ENCODE measurements around the gene CSGALNACT2.

Gene CSGALNACT2

DNA sequence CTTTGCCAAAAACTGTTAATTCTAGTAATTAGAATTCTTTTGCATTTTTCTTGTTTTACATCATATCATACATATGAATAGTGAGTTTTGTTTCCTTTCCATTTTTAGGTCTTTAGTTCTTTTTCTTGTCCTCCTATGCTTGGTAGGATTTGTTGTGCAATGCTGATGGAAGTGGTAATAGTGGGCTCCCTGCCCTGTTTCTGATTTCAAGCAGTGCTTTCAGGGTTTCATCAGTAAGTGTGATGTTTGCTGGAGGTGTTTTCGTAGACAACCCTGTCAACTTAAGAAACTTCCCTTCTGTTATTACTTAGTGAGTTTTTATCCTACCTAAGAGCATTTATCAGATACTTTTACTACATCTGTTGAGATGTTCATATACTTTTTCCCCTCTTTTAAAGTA lies 50.5 kb downstream of the CSGALNACT2 start:
- DNase-seq, result no peak

GRCh38 chr10:43190289-43190688 lies 52.0 kb downstream of the CSGALNACT2 start:
- no peak for DNase-seq

DNA sequence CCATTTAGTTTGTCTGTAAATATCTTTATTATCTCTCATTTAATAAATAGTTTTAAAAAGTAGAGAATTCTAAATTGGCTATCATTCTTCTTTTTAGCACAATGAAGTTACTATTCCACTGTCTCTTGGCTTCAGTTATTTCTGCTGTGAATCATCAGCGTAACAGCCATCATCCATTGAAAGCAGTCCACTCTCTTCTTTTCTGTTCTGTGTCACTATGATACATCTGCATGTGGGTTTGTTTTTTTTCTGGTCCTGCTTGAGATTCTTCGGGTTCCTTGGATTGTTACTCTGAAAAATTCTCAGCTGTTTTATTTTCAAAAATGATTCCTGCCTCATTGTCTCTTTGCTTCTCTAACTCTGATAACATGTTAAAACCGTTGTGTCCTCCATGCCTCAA lies 52.5 kb downstream of the CSGALNACT2 start:
- DNase-seq, result no peak

GRCh38 chr10:43192884-43193283 lies 54.6 kb downstream of the CSGALNACT2 start:
- no peak for DNase-seq

- DNase-seq, result no peak
These were observed 55.3 kb downstream of the CSGALNACT2 start for GRCh38 chr10:43193496-43194080.

DNA sequence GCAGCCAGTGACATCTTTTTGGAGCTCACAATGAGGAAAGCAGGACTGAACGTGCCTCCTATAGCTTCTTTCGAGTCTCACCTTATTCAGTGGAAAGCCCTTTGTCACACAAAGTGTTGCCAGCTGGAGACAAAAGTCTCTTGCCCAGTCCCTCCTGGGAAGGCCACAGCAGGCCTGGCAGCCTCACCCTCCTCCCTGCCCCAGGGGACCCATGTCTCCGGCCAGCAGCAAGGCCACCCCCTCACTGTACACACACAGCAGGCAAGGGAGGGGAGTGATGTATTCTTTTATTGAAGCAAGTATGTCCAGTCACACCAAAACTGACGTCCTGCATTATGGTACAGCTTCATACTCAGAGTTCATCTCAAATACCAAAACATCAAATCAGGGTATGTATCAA lies 56.0 kb downstream of the CSGALNACT2 start:
- no peak for DNase-seq

DNA sequence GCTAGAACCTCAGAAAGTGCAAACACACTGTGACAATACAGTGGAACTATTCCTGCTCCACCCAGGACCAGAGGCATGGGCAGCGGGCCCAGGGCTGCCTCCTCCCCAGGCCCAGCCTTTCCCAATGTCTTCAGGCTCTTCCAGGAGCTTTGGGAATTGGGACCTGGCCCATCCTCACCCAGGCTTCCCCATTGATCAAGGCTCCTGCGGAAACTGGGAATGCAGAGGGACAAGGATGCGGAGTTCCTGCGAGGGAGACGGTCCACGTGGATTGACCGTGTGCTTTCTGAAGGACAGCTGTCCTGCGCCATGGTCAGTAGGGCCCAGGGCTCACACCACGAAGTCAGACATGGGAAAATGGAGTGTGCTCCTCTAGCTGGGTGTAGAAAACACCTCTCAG lies 56.6 kb downstream of the CSGALNACT2 start:
- no peak for DNase-seq

- no peak for DNase-seq
These were observed 57.3 kb downstream of the CSGALNACT2 start for GRCh38 chr10:43195557-43195956.

DNA sequence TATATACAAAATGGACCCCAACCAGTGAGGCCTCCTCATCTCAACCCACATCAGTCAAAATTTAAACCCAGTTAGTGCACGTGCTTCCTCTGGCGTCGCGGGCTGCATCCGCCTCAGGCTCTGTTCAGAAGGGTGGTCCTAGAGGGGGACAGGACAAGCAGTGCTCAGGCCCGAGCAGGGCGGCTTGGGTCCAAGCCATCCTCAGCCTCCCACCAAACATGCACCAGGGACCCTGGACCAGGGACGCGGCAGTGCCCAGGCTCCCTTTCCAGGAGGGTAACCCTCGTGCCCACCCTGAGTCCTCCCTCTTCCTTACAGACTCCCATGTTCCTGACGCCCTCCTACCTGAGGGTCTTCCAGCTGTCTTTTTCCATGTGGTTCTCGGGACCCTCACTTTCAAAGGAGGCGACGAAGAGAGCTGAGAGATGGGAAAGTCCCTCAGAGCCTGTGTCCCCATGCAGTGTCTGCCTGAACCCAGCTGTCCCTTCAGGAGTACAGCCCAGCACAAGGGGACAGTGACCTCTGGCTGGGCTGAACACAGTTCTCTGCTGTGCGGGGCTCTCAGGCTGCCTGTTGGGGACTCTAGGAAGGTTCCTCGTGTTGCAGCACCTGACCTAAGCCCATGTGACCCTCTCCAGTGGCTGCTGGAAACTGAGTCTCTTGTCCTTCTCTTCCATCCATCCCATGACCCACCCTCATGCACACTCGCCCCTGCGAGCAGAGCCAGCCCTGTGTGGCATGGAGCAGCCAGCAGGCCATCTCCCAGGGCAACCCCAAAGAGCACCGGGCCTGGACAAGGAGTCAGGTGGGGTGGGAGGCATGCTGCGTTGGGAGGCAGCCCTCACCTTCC lies 58.1 kb downstream of the CSGALNACT2 start:
- no peak for DNase-seq

DNA sequence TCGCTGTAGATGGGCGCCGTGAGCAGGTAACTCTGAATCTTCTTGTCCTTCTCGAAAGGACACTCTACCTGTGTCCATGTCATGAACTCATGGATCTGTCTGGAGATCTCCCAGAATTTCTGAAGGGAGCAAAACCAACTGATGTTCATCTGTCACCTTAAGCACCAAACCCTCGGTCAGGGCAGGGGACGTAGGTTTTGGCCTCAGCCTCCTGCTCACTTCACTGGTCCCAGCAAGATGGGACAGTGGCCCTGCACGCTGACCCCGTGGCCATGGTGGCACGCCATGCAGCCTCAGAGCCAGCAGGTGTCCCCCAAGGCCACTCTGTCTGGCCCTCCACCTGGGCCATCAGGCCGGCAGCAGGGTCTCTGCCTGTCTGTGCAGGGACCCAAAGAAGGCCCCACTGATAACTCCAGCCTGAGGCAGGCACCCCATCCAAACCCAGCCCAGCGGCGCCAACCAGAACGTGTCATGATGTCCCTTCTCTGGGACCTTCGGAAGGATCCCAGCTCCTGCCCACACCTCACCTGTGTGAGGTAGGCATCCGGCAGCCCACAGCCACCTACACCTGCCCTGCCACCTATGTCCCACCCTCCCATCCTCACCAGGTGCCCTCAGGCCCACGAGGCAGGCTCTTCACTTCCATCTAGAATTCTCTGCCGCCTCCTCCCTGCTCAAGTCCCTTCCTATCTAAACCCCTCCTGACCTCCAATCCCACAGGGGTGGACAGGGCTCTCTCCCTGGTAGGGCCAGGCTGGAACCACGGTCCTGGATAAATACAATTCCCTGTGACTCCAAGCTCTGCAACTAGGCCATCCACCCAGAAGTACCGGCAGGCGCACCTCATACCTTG lies 59.0 kb downstream of the CSGALNACT2 start:
- DNase-seq, result no peak

GRCh38 chr10:43197834-43198681 lies 59.8 kb downstream of the CSGALNACT2 start:
- DNase-seq, result no peak

DNA sequence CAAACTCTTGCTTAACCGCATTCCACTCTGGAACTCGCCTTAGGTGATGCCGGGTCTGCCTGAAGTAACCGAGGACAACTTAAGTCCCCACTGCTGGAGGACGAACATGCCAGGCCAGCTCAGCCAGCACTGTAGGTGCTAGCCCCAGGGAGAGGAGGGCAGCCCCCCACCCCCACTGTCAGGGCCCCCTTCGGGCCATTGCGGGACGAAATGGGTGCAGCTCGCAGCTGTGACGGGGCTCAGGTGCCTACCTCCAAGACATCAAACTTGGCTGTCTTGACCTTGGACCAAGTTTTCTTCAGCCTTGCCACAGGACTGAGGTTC lies 60.4 kb downstream of the CSGALNACT2 start:
- DNase-seq, result no peak

DNA sequence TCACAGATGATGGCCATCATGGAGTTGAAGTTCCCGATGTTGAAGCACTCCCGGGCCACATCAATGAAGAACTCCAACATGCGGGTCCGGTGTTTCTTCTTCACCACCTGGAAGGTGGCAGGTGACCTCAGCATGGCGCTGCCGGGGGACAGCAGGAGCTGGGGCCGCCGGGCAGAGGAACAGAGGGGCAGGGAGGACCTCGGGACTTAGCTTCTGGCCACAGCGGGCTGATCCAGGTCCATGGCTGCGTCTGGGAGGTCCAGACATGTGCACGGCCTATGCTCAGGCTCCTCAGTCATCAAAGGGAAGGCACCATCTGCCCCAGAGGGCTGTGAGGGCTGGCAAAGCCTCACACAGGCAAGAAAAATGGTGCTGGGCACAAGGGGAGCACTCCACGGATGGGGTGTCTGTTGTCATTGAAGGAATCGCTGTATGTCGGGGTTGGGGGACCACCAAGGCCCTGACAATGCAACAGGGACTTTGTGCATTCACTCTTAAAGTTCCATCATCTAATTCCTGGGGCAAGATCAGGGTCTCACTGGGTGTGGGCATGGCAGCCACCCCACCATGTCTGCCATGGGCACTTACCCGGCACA lies 60.9 kb downstream of the CSGALNACT2 start:
- no peak for DNase-seq

DNA sequence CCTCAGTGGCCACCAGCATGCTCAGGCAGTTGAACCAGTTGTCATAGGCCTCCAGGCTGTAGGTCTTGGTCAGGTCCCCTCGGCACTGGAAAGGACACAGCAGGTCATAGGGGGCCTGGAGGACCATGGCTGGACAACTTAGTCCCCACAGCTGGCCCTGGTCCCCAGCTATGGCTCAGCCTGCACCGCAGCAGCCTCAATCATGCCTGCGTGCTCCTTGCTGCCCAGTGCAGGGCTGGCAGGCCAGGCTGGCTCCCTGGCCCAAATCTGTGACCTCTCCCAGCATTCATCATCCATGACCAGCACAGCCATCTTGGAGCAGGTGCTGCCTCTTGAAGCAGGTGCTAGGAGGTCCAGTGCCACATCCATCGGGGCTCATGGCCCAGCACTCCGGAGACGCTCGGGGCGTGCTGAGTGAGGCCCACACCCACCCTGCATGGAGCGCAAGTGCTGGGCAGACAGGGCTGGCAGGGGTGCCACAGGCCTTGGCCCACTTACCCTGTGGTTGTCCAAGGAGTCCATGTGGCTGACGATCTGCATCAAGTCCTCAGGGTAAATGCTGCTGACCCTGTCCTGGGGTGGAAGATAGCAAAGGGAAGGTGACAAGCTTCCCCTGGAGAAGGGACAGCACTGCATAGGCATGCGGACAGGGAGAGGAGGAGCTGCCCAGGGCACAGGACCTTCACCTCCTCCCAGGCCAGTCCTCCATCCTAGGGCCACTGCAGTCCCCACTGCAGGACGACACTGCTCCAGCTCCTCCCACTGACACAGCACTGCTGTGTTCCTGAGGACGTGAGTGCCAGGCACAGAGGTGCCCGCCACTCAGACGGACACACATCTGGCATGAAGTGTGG lies 61.7 kb downstream of the CSGALNACT2 start:
- no peak for DNase-seq

DNA sequence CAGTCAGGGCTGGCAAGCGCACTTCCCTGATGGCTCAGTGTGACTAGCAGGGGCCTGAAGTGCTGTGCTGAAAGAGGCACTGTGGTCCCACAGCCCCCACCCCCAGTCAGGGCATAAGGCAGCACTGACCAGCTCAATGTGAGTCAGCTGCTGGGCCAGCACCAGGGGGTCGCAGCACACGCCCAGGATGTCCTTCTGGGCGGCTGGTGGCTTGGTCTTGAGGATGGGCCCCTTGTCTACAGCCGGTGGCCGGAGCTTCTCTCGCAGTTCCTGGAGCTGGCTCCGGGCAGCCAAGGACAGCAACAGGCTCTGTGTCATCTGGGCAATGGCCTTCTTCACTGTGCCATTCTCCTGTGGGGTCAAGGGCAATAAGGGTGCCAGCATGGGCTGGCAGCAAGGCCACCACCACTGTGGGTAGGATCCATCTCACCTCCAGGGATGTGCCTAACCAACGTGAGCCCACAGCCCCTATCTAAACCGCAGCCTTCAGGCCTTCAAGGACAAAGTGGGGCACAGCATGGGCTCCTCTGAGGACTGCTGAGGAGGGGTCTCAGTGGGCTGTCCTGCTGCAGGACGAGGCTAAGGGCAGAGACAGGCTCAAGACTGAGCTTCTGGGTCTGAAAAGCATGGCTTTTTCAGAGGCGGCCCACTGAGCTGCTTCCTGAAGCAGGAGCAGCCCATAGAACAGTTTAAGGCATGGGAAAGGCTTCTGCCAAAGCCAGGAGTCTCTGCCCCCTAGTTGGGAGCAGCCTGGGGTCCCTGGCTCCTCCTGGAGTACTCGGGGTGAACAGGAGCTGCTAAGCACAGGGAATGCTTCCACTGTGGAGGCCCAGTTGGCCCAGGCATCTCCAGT lies 62.5 kb downstream of the CSGALNACT2 start:
- DNase-seq, result no peak

DNA sequence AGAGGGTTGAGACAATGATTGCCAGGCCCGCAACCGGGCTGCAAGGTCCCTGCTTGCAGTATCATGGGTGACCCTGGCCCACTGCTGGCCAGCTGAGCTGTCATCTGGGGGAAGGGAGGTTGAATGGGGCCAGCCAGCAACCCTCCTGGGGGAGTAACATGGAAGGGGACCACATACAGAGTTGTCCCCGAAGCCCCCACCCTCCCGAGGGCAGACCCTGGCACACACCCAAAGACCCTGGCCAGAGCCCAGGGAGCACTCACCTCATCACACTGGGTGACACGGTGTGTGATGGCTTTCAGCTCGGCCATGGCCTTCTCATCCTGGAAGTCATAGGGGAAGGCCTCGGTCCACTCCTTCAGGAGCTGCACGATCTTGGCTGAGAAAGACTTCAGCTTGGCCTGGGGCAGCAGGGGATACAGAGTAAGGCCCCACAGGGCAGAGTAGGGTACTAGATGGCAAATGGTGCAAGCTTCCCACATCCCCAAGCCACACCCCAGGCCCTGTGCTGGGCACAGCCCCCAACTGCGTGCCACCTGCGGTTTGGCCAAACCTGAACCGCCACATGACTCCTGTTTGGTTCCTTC lies 63.4 kb downstream of the CSGALNACT2 start:
- no peak for DNase-seq

DNA sequence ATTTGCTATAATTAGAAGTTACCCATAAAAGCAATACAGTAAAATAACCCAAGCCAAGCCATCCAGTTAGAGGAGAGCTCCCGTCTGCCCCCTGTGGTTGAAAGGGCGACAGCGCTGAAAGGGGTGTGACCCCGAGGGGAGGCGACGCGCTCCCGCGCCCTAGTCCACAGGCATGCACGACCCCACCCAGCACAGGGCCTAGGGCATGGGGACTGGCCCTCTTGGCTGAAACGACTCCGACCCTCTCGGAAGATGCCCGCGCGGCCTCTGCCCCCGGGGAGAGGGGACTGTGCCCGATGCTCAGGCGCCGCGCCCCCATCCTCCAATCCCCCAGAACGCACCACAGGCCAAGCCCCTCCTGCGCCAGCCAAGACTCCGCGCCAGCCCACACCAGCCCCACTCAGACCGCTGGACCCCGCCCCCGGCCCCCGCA lies 64.0 kb downstream of the CSGALNACT2 start:
- DNase-seq, result no peak

DNA sequence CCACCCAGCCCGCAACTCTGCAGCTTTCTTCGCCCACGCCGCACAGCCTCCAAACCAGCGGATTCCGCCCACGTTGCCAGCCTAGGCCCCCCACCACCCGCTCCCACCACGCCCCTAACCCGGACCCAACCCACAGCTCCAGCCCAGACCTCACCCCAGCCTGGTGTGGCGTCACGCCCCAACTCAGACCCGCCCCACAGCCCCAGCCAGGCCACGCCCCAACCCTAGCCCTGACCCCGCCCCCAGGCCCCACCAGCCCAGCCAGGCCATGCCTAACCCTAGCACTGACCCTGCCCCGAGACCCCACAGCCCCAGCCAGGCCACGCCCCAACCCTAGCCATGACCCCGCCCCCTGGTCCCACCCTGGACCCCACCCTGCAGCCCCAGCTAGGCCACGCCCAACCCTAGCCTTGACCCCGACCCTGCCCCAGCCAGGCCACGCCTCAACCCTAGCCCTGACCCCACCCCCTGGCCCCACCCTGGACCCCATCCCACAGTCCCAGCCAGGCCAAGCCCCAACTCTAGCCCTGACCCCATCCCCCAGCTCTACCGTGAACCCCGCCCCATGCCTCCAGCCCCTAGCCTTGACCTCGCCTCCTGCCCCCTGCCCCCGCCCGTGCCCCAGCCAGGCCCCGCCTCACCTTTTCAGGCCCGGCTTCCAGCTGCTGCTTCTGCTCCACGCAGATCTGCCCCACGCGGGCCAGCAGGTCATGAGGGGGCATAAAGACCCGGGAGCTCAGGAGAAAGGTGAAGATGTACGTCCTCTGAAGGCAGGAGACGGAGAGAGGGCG lies 64.6 kb downstream of the CSGALNACT2 start:
- DNase-seq, result no peak

- DNase-seq, result no peak
These were observed 65.3 kb downstream of the CSGALNACT2 start for GRCh38 chr10:43203448-43204041.

Measured in amniotic stem cell (primary cell).